Activated CD4-positive, alpha-beta T cell treated with anti-CD3 and anti-CD28 coated beads, Interleukin-2, Interleukin-6, amounts not matched to agents 100 ng/mL and 50 ng/mL, durations not matched to agents 16 hours and 8 hours (primary cell): ENCODE data around the gene PGM5.

ENCODE experiments used
- DNase-seq: peaks from one replicate; pipeline ENCODE4 v3.0.0-alpha.2; 2020

Gene PGM5

DNA sequence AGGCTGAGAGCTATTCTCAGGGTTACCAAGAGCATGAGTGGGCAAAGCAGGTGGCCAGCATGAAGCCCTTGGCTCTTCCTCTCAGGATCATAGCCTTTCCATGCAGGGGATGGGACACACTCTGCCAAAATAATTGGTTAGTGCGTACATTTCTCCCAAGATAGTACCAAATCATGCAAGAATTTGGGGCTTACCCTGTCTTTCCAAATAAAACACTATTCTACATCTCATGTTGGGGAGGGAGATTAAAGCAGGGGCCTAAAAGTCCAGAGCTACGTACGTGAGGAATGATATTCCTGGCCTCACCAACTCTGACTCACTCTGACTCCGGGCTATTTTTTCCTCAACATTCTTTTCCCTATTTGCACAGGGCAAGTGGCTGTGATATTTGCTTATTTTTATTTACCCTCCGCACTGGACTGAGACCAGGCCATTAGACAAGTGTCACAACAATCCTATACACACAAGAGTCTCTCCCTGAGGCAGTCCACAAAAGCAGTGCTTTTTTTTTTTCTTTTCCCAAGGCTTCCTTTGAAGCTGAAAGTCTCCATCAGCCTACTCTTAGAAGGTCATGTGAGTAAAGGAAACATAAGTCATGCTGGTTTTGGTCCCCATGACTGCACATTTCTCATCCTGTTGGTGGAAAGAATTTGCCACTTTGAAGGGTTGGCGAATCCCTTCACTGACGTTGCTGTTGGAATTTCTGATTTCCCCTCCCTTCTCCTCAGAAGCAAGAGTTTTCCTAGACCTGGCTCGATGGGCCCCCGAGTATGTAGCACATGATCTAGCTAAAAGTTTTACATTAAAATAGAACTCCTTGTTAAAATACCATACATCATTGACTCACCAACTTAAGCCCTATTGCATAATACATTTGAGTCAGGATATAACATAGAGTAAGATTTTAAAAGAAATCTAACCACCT lies 144.3 kb downstream of the PGM5 start:
- DNase-seq, result no peak

DNA sequence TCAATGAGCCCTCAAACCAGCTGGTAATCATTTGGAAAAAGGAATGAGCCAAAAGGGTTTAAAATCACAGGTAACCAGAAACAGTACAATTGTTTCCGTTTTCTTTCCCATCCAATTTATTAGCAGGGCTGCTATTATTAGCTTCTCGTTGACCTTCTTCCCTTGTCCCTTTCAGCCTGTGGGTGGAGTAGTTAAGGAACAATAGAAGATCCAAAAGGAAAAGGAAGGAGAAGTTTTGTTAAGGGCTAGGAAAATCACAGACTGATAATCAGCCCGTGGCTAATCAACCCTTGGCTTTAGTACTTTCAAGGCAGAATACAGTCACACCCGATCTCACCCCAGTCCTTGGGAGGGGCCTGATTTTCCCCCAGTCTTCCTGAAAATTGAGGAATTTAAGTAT lies 145.9 kb downstream of the PGM5 start:
- DNase-seq, result no peak

DNA sequence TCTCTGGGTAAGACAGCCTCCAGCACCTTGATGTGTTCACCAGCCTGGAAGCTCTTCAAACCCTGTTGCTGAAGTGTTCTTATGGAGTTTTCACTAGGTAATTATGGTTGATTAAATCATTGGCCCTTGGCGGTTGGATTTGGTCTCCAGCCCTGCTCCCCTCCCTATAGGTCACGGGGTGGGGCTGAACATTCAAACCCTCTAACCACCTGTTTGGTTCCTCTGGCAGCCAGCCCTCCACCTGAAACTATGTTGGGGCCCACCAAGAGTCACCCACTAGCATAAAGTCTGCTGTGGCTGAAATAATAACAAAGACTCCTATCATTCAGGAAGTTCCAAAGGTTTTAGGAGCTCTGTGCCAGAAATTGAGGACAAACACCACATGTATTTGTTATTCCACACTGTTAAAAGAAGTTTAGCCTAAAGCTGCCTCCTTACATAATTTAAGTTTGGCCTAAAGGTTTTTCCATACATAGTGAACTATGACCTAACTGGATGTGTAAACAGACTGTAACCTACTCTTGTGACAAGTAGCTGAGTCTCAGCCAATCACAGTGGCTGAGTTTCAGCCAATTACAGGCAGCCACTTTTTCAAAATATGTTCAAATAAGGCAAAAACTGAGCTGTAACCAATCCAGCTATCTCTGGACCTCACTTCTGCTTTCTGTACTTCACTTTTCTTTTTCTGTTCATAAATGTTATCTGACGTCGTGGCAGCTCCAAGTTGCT lies 149.4 kb downstream of the PGM5 start:
- DNase-seq, result no peak

DNA sequence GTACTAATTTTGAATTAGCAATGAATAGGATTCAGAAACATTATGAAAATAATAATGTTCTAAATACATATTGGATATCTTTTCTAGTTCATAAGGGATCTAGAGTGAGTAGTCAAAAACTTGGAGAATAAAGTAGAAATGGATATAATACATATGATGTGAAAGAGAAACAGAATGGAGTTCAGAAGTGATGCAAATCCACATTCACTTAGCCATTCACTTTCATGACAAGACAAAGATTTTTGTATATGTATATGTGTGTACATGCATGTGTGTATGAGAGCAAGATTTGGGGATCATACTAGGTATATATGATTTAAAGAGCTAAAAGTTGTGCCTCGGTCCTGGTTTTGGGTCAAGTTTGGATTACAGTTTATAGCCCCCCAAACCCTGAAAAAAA lies 150.1 kb downstream of the PGM5 start:
- no peak for DNase-seq

DNA sequence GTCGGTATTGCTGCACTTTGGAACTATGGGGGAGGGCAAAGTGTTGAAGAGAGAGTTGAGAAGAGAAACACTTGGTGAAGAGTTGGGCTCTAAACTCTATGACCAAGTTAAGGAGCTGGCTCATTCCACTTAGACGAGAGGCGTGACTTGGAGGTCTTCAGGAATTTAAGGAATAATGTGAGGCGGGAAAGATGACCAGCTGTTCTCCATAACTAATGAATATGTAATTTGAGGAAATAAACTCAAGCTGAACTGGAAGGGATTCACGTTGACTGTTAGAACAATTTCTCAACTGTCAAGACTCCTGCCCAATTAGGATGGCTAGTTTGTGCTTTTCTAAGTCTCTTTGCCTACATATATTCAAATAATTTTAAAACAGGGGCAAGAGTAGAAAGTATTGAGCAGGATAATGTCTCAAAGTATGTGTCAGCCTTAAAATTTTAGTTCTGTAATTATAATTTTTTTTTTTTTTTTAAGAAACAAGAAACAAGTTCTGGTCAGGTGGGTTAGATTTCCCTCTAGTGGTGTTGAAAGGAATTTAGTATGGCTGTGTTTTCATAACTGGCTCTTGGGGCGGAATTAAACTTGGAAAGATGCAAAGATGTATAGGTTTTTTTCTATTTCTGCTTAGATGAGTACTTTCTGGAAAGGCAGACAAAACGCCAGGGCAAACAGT lies 150.9 kb downstream of the PGM5 start:
- peak; percentile 3 for DNase-seq

DNA sequence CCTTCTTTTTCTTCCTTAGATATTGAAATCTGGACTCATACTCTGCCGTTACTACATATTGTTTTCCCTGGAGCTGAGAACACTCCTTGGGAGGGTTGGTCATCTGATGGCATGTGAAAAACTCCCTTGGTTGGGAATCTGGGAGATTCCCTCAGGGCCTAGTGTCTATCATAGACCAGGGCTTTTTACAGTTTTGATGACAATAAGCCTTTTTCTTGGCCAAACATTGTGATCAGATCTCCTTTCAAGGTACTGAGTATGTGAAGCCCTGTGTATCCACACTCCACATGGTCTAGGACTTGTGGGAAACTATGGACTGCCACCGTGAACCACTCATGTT lies 151.4 kb downstream of the PGM5 start:
- no peak for DNase-seq

DNA sequence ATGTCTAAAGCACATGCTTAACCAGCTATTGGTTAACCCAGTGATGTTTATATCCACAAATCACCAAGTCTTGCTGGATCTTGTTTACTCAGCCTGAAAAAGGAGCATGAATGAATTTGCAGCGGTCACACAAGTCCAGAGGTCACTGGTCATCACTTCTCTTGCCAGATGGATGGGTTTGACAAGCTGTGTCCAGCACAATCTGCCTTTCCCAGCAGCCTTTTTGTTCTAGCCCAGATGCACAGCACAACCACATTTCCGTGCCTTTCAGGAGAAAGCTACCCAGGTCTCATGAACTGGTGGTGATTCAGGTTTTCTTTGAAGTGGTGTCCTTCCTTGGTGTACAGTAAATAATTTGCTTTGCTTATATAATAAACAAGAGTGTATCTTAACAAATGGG lies 152.1 kb downstream of the PGM5 start:
- no peak for DNase-seq

DNA sequence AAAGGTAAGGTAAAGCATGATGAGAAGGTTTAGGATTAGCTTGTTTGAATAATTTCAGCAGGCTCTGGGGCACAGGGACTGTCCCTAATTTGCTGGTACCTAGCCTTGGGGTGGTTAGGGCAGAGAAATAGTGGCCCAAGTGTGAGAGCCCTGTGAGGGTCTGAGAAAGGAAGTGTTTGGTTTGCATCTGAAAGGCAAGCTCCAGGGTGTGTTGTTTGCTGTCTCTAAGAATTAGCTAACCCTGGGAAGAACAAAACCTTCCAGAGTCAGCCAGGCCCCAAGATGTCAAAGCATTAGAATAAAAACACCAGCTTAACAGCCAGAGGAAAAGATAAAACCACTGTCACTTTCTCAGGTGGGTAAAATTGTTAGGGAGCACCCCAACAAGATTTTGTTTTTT lies 153.3 kb downstream of the PGM5 start:
- DNase-seq, result no peak

DNA sequence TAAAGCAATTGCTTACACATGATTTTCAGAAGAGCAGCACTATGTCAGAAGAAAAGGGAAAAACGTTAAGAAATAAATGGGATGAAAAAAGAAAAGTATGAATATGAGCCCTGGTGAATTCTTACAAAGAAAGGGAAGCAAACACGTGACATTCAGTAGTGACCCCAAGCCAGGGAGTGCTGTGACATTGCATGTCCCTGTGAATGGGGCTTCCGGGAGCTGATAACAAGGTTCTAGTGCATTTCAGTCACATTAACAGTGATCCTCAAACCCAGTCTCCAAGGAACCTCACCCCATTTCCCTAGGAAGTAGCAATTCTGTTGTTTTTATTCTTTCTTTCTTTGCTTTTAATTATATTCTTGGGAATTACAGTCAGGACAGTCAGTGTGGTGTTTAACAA lies 157.0 kb downstream of the PGM5 start:
- no peak for DNase-seq

DNA sequence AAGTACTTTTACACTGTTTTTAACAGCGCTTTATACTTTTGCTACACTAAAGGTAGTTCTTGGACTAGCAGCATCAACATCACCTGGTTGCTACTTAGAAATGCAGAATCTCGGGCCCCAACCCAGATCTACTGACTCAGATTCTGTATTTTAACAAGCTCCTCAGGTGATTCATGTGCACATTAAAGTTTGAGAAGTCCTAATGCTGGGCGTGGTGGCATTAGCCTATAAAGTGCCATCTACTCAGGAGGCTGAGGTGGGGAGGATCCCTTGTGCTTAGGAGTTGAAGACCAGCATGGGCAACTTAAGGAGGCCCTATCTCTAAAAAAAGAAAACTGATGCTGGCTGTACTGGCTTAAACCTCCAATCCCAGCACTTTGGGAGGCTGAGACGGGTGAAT lies 157.6 kb downstream of the PGM5 start:
- no peak for DNase-seq

DNA sequence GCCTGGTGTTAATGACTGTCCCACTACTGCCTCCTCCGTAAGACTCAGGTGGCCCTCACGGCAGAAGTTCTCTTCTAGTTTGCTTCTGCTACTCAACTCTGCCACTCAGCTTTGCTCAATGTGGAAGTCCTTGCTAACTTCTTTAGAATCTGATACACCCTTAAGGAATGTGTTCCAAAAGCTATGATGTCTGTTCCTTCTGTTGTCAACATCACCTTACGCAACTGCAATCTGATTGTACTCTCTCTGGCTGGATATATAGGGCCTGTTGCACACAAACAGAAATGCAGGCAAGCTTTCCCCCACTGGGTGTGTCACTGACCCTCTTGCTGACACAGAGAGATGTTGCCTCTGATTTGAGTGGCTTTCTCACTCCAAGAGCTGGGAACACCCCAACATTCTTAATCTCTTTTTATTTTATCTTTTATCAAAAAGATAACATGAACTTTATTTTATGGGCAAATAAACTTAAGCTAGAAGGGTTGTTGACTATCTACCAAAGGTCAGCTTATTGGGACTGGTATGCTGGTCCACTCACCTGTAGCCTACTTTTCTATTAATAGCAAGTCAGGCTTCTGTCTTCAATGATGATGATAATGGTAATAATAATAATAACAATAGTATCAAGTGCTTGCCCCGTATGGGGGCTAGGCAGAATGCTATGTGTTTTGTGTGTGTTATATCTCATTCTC lies 159.1 kb downstream of the PGM5 start:
- no peak for DNase-seq

DNA sequence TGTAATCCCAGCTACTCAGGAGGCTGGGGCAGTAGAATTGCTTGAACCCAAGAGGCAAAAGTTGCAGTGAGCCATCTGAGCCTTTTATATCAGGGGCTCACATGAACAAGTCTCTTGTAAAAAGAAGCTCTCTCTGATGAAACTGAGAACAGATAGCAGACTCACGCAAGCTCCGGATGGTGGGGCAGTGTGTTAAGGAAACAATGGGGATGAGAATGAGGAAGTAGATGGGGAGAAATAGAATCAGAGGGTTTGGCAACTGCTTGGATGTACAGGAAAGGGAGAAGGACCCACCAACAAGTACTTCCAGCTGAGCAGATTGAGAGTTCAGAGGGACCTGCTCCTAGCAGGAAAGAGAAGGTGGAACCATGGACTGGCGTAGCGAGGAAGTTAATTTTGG lies 165.7 kb downstream of the PGM5 start:
- DNase-seq, result no peak

DNA sequence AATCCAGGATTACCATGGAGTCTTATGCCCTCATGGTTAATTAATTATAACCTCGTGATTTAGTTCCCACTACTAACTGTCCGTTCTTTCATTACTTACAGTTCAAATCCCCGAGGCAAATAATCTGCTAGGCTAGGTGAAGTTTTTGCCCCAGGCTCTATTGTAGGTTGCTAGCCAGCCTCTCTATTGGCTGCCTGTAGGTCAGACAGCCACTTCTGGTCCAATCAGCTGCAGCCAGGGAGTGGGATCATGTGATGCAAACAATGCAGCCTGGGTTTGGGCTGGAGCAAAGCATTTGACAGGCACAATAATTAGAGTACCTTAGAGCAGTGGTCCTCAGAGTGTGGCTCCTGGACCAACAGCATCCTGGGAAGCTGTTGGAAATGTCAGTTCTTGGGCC lies 166.5 kb downstream of the PGM5 start:
- DNase-seq, result no peak

DNA sequence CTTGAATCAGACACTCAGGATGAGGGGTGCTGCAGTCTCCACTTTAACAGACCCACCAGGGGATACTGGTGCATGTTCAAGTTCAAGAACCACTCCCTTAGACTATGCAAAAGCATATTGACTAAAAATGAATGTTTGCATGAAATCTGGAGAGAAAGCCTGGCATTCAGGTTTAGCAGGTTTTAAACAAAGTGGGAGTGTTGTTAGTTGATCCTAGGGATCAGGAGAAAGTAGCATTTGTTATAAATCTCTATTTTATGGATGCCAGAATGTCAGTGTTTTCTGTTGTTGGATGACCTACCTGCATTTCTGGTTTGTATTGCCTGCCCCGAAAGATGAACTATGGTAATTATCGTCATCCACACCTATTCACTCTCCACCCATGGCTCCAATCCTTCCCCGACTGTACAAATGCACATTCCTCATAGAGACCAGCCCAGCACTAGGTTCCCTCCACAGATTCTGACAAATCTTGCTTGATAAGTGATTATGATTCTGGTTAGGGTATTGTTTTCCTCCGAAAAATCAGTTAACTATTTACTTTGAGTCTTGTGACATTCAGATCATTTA lies 167.0 kb downstream of the PGM5 start:
- DNase-seq, result no peak

DNA sequence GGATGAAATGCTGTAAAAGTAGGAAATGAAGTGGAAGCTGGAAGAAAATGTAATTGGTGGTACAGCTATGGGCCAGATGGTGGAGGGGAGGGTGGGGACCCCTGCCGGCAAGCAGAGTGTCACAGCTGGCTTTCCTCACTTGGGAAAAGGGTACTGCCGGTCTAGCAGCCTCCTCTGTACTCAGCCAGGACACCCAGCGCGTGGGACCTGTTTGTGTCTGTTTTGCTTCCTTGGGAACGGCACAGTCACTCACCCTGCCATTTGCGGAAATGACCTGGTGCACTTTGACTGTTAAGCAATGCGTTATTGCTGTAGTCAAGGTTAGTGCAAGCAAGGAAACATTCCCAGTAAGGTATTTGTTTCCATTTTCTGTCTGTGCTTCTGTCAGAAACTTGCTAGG lies 174.2 kb downstream of the PGM5 start:
- DNase-seq, result no peak

DNA sequence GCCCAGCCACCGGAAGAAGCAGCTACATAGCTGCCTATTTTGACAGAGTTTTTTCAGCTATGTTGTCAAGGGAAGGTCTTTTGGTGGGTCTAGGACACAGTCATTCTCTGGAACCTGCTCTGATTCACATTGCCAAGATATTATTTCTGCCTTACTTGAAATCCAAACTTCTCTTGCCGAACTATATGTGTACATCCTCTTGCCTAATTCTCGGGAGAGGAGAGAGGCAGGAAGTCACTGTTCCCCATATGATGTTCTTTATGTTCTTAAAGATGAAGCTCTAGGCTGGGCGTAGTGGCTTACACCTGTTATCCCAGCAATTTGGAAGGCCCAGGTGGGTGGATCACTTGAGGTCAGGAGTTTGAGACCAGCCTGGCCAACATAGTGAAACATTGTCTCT lies 175.7 kb downstream of the PGM5 start:
- DNase-seq, result no peak

DNA sequence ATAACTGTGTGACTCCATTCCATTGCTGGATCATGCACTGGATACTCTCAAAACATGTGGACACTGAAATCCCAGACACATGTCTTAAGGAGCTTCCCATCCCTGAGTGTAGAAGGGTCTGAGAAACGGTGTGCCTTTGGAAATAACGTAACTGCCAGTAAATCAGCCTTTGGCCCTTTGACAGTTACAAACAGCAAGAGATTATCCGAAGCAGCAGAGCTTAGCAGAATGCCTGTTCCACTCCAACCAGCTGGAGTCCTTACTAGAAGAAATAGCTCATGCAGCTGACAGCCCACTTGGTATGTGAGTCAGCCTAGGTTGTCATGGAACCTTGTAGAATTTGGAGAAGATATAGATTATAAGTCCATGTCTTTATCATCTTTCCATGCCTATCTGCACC lies 177.3 kb downstream of the PGM5 start:
- no peak for DNase-seq

DNA sequence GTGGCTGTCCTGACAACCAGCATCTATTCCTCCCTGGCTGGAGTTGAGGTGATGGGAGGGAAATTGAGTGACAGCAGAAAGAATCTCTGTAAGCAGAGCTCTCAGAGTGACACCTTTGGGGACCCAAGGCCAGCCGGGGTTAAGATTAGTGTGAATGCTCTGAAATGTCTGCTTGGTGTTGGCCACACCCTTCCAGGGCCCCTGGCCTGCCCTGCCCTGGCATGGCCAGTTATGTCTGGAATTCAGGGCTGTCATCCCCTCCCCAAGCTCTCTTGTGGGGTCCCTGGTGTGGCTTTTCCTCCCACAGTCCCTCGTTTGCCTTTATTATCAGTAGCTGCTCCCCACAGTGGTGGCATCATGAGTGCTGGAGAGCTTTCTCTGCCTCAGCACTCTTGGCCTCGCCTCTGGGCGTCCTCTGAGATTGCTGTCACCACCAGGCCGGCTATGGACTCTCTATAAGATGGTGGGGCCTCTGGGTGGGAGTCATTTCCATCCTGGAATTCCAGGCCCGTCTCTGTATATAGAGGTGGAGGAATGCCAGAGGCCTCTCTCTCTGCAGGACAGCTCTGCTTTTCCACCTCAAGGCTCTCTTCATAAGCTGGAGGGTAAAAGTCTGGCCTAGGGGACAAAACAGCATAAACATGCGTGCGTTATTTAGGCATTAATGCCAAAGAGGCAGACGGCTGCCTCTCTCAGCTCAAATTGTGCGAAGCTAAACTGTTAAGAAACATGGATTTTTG lies 180.6 kb downstream of the PGM5 start:
- no peak for DNase-seq

DNA sequence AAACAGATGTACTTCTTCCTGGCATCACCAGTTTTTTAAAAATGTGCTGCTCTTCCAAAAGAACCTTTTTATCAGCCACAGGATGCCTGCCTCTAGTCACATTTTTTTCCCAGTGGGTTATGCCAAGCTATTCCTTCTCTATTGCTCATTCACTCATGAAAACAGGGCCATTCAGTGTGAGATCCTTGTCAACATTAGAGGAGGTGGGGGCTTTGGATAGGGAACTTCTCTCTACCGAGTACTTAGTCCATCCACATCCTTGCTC lies 181.1 kb downstream of the PGM5 start:
- no peak for DNase-seq

DNA sequence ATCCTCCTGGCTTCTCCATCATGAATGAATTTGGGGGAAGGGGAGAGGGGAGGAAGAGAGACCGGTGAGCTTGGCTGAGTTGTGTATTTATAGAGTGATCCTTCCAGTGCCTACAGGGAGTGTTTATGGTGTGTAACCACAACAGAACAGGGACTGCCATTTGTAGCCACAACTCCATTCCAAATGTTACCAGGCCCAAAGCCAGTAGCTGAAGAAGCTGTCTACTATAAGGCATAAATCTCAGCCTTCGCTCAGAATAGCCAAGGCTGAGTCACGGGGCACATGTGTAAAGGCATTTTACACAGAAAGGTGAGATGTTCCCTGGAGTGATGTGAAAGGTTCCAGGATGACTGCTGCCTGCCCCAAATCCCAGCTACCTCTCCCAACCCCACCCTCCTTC lies 181.8 kb downstream of the PGM5 start:
- no peak for DNase-seq

DNA sequence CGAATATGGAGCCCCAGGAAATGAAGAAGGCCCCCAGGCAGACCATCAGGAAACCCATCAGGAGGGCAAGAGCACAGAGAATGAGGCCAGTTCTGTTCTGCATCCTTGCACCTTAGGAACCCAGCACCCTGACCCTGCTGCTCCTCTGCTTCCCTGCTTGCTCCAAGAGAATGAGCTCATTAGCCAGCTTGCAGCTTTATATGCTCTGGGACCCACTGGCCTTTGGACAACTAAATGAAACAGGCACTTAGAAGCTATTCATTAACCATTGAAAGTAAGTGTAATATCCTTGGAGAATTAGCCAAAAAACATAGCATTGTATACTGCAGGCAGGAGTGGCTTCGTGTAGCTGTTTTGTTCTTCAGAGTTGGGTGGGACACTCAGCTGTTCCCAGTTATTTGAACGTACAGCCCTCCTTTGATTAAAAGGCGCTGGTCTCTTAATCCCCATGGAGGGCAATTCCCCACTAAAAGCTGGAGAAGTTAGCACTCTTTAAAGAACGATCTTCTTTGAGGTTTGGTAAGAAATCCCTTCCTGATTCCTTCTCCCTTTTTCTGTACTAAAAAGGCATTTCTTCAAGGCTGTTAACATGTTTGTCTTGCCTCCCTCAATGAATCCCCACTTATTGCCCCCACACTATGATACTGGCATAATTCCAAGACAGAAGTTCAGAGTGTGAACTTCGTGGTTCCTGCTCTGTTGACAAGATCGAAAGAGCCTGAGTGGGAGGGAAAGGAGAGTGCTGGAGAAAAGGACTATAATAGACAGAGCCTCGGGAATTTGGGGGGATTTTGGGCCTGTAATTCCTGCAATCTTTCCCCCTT lies 184.5 kb downstream of the PGM5 start, which contains the start of gene TMEM252:
Gene TMEM252, minus strand, starts transcription at position 172 of the 824 bp plus-strand sequence. Its CDS starts 69 bp downstream, at position 103.
- no peak for DNase-seq
